GM10248 (cell line): ENCODE results near the gene ME1.
A peak's percentile ranks its signal among the peaks of the same experiment; 100 is the strongest.

Experiments
- CTCF ChIA-PET: fragments of 300-600 bp; sonication (Branson Sonifier 250); formaldehyde crosslinking; extraction: SDS; loops from one replicate; lab custom pipeline; 2021; ENCODE audit warnings: antibody characterized with exemption; lab: Yijun Ruan, JAX
- POLR2A ChIA-PET: fragments of 350-650 bp; sonication (Branson Sonifier 250); formaldehyde crosslinking; extraction: SDS; loops from one replicate; lab custom pipeline; 2020; ENCODE audit warnings: antibody characterized with exemption; lab: Yijun Ruan, JAX
- DNase-seq: peaks from one replicate; pipeline ENCODE4 v3.0.0; 2012; ENCODE audit errors: extremely low spot score
- CTCF ChIP-seq: IDR thresholded peaks from 2 replicates; pipeline ENCODE4 v1.5.1; 2012; ENCODE audit warnings: mild to moderate bottlenecking, low read depth; ENCODE audit errors: extremely low read depth, missing control alignments, control extremely low read depth

ME1 gene

GRCh38 chr6:83430611-83431544 is at the start of gene ME1:
TSS of gene ME1 (minus strand) at chr6:83431051. CDS start at chr6:83430954, 97 bp downstream.
- DNase-seq: peak; percentile 81
- CTCF ChIA-PET: no interaction called here
- POLR2A ChIA-PET: no interaction called here
- TF ChIP-seq CTCF: no peak

- no peak for TF ChIP-seq CTCF
- ChIA-PET CTCF (no interaction called here), POLR2A (no interaction called here)
- DNase-seq: no peak
These were observed 49.6 kb upstream of the ME1 start for GRCh38 chr6:83480470-83480869.

- DNase-seq: no peak
- TF ChIP-seq CTCF: no peak
- ChIA-PET CTCF (interaction anchor here (1.0 to 1.6 kb wide), 5 partner anchors 8 to 105 kb away, joined by 3 to 5 read pairs (median 3); no protein-coding TSS in a partner anchor), POLR2A (no interaction called here)
These were observed 48.5 kb upstream of the ME1 start for GRCh38 chr6:83479389-83479788.

- ChIA-PET CTCF (interaction anchor here (1.1 to 2.2 kb wide), 2 partner anchors 11 to 255 kb away, joined by 3 to 7 read pairs; no protein-coding TSS in a partner anchor), POLR2A (no interaction called here)
- DNase-seq: no peak
- no peak for TF ChIP-seq CTCF
These were observed 46.1 kb upstream of the ME1 start for GRCh38 chr6:83476971-83477370.

GRCh38 chr6:83474309-83474708 is 43.5 kb upstream of the ME1 start:
- ChIA-PET CTCF (interaction anchor here (1.0 kb wide), 1 partner anchor 15 kb away, joined by 3 read pairs; no protein-coding TSS in a partner anchor), POLR2A (no interaction called here)
- DNase-seq: no peak
- no peak for TF ChIP-seq CTCF

GRCh38 chr6:83472767-83473166 is 41.9 kb upstream of the ME1 start:
- ChIA-PET CTCF (interaction anchor here (1.1 to 1.6 kb wide), 3 partner anchors 20 to 41 kb away, joined by 3 to 5 read pairs (median 3); no protein-coding TSS in a partner anchor), POLR2A (no interaction called here)
- no peak for TF ChIP-seq CTCF
- no peak for DNase-seq
